HG03342 (cell line): ENCODE data around the gene HOXA6.

ENCODE experiments used
- ATAC-seq: cut with Tn5 transposase; IDR thresholded peaks from one replicate; pipeline ENCODE4 v1.9.1; 2021; ENCODE audit warnings: mild to moderate bottlenecking, moderate library complexity; ENCODE audit not compliant: unreplicated experiment

The HOXA6 gene

GRCh38 chr7:27173956-27174873, 26.6 kb upstream of the HOXA6 start, which contains the start of gene HOXA10:
TSS of gene HOXA10 (minus strand) at chr7:27174320. CDS start at chr7:27174306, 14 bp downstream.
- ATAC-seq: no peak

DNA sequence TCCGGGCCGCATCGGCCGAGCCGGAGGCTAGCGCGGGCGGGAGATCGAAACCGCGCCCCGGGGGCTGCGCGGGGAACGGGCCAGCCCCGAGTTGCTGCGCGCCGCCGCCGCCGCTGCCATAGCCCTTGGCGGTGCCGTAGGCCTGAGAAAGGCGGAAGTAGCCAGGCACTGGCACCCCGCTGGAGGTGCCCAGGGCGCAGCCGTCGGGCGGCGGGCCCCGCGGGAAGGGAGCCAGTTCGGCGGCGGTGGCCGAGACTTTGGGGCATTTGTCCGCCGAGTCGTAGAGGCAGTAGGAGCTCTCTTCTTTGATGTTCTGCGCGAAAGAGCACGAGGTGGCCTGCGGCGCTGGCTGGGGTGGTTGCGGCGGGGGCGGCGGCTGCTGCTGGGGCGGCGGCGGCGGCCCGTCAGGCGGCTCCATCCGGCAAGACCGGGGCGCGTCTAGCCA, 26.0 kb upstream of the HOXA6 start:
- no peak for ATAC-seq

- ATAC-seq: no peak
Observed at GRCh38 chr7:27172823-27173510, 25.4 kb upstream of the HOXA6 start.

DNA sequence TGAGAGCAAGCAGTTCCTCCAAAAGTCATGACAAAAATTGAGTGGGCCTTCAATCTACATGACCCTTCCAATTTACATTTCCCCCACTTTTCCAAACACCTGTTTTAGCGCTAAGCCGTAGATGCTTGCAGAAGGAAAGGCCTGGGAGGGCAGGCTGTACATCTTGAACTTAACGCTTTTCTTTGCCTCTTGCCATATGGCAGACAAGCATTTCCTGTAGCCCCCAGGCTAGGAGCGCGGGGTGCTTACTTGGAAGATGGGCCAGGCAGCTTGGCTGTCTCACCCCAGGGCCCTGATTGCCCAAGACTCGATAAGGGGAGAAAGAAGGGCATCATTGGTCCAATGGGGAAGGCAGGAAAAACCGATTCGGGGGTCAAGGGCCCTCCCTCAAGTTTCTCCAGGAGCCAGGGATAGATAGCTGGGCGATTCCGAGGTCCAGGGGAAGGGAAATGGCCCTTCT, 24.8 kb upstream of the HOXA6 start:
- no peak for ATAC-seq

GRCh38 chr7:27171637-27172314, 24.2 kb upstream of the HOXA6 start:
- no peak for ATAC-seq

DNA sequence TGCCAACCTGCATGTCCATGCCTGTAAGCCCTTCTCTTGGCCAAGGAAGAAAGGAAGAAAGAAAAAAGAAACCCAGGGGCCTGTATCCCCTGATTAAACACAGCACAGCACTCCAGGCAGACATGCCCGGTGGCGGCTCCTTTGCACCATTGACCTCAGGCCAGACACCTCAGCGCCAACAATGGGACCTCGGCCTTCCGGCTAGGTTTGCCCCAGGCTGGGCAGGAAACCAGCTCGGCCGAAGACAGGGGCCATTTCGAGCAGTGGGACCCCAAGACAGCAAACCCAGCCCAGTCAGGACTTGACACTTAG, 23.7 kb upstream of the HOXA6 start:
- ATAC-seq: no peak

DNA sequence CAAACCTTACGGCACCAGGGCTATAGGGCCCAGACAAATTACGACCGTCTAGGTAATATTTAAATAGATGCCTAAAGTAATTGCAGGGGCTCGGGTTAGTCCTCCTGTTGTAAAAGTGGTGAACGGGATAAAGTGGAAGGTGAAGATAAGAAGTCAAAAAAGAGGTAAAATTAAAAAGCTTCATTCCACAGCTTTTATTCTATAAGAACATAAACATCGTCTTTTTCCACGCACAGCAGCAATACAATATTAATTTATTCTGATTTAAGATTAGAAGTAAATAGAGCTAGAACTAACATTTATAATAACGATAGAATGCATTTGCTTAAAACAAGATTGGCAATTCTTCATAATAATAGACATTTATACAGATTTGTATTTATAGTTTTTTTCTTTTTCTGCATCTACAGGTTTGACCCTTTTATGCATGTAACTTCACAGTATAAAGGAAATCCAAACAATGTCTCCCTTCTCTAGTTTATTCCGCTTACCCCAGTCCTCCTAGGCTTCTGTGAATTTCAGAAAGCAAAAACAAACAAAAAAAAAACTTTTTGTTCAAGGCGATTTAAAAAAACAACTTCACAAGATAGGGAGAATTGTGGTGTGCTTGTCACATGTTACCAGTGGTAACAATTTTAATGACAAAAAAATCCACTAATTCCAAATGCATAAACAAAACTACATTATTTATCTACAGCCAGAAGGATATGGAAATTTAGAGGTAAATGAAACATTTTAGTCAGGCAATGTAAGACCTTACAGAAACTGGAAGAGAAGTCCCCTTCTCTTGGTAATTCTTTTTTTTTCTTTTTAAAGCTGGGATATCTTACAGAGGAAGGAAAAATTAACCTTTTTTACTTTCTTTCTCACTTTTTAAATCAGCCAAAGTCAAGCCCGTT, 23.1 kb upstream of the HOXA6 start:
- no peak for ATAC-seq

GRCh38 chr7:27169658-27170425, 22.3 kb upstream of the HOXA6 start:
- no peak for ATAC-seq

DNA sequence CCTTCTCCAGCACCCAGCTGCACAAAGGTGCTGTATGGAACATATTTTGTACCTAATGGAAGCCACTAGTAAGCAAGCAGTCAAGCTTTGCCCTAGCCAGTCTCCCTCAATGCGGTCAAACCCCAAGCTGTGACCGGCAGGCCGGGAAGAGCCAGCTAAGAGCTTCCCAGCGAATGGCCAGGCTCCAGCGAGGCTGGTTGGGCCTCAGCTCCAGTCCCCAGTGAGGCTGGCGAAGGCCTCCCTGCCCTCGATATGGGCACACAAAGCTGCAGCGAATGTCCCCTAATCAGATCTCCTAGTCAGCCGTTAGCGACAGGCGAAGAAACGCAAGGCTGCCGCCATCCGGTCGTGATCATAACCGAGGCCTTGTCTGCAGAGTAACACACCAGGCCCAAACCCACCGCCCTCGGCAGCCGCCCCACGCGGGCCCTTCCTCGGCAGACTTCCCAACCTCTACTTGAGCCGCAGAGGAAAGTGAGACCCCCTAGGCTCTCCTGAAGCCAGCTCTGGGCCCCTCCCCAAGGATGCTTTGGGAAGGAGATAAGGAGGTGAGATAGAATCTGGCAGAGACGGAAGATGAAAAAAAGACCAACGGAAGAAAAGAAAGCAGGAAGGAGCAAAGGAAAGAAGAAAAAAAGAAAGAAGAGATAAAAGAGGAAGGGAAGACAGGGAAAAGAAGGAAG, 20.8 kb upstream of the HOXA6 start:
- ATAC-seq: no peak

DNA sequence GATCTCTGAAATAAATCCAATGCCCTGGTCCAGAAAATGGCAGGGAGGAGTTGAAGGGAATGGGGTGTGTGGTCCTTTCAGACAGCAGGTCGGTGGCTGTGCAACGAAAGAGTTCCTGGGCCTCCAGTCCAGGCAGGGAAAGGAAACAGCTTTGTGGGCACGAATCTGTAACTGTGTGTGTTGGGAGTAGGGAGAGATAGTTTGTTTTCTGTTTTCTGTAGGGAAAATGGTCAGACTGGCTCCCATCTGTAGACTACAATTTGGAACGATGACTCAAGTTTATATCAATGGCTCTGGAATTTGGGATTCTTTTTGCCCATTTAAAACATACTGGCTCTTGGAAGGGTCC, 20.3 kb upstream of the HOXA6 start:
- ATAC-seq: no peak

DNA sequence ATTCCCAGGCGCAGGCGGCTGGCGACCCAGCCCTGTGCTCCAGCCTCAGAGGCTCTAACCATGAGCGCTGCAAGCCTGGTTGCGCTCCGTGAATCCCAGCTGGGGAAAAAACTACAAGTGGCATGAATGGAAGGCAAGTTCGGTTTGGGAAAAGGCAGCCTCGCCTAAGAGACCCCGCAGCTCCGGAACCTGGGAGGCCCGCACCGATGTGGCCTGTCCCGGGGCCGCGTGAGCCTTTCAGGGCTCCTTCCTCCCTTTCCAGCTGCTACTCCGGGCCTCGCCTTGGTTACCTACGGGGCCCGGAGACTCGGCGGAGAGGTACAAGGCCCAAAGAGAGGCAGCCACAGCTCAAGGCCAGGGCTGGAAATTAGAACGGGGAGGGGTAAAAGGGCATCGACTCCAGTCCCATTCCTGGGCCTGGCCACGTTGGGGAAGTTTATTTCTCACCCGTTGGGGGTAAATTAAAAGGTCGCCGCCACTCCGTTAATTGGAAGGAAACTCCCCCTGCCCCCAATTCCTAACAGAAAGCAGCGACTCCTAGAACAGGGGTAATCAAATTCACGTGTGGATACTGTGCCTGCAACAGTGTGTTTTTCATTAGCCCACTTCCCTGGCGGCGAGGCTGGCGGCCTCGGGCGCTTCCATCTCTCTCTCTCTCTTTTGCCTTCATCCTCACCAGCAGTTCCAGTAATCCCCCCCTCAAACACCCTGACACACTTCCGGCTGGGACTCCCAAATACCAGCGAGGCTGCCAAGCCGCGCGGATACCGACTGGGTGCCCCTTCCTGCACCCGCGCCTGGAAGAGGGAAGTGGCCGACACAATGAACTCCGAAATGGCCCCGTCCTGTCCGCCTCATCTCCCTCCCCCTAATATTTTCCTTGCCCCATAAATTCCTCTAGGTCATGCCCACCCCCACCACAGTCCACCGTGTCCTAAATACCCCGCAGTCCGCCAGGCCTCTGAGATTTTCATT, 19.2 kb upstream of the HOXA6 start:
- ATAC-seq: no peak

GRCh38 chr7:27165996-27166530, 18.5 kb upstream of the HOXA6 start:
- no peak for ATAC-seq

DNA sequence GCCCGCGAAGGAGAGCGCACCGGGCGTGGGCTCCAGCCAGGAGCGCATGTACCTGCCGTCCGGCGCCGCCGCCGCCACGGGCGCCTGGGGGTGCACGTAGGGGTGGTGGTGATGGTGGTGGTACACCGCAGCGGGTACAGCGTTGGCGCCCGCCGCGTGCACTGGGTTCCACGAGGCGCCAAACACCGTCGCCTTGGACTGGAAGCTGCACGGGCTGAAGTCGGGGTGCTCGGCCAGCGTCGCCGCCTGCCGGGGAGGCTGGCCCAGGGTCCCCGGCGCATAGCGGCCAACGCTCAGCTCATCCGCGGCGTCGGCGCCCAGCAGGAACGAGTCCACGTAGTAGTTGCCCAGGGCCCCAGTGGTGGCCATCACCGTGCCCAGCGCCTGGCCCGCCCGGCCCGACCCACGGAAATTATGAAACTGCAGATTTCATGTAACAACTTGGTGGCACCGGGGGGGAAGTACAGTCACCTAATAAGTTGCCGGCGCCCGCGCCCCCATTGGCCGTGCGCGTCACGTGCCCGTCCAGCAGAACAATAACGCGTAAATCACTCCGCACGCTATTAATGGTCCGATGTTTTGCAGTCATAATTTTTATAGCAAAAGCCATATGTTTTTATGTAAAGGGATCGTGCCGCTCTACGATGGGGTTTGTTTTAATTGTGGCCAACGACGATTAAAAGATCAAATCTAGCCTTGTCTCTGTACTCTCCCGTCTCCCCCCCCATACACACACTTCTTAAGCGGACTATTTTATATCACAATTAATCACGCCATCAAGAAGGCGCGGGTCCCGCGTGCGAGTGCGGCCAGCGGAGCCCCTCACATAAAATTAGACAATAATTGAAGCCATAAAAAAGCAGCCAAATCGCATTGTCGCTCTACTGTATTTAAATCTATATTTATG, 17.8 kb upstream of the HOXA6 start, which contains the start of gene HOXA9:
TSS of gene HOXA9 (minus strand) at position 449 of the 907 bp plus-strand sequence. CDS start at position 369, 80 bp downstream.
- ATAC-seq: no peak

- ATAC-seq: no peak
Observed at GRCh38 chr7:27164367-27165088, 17.0 kb upstream of the HOXA6 start.

- no peak for ATAC-seq
Observed at GRCh38 chr7:27164045-27164366, 16.4 kb upstream of the HOXA6 start.
